T-helper 22 cell (primary cell): ENCODE results near the gene MARK3.

ENCODE experiments used
- DNase-seq: peaks from one replicate; pipeline ENCODE4 v3.0.0-alpha.2; 2020; ENCODE audit warnings: low read depth

Gene MARK3

GRCh38 chr14:103526914-103527248 is 141.7 kb downstream of the MARK3 start:
- no peak for DNase-seq

GRCh38 chr14:103527408-103528145 is 142.4 kb downstream of the MARK3 start:
- no peak for DNase-seq

GRCh38 chr14:103528146-103528586 is 143.0 kb downstream of the MARK3 start:
- DNase-seq: no peak

GRCh38 chr14:103528587-103529382 is 143.6 kb downstream of the MARK3 start, which contains the start of gene TRMT61A:
Gene TRMT61A, plus strand, starts transcription at chr14:103529196. Its CDS starts 783 bp downstream, at chr14:103529979.
- peak; percentile 69 for DNase-seq

- no peak for DNase-seq
Measured at GRCh38 chr14:103529383-103530365, 144.5 kb downstream of the MARK3 start.

- no peak for DNase-seq
Measured at GRCh38 chr14:103530390-103530789, 145.2 kb downstream of the MARK3 start.

- no peak for DNase-seq
Measured at GRCh38 chr14:103530831-103531230, 145.6 kb downstream of the MARK3 start.

- DNase-seq: no peak
Measured at GRCh38 chr14:103531421-103532215, 146.4 kb downstream of the MARK3 start.

- no peak for DNase-seq
Measured at GRCh38 chr14:103532216-103533136, 147.3 kb downstream of the MARK3 start.

- DNase-seq: no peak
Measured at GRCh38 chr14:103533137-103533998, 148.2 kb downstream of the MARK3 start.

- no peak for DNase-seq
Measured at GRCh38 chr14:103533999-103534575, 148.9 kb downstream of the MARK3 start.

GRCh38 chr14:103534576-103535061 is 149.4 kb downstream of the MARK3 start:
- DNase-seq: no peak

- DNase-seq: no peak
Measured at GRCh38 chr14:103535081-103535890, 150.1 kb downstream of the MARK3 start.

GRCh38 chr14:103535891-103536565 is 150.8 kb downstream of the MARK3 start:
- DNase-seq: no peak

GRCh38 chr14:103536693-103537092 is 151.5 kb downstream of the MARK3 start:
- DNase-seq: no peak

GRCh38 chr14:103537175-103537990 is 152.2 kb downstream of the MARK3 start:
- DNase-seq: no peak
